ENCODE results near the gene ADI1.

The ADI1 gene

DNA sequence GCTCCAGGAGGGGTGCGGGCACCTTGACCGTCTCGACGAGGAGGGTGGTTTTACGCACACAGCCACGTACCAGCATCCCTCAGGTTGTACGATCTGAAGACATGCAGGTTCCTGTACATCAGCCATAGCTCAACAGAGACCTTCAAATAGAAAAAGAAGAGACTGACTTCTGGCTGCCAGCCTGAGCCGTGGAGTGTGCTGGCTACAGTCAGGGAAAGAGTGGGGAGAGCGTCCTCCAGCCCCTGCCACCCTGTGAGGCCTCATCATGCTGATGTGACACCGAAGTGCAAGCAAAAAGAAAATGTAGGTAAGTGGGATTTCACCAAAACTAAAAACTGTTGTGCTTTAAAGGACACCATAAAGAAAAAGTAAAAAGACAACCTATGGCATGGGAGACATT is 47.0 kb downstream of the ADI1 start:
- no peak for TF ChIP-seq Cebpa-rat (IDR thresholded peaks at IDR 0.05)

DNA sequence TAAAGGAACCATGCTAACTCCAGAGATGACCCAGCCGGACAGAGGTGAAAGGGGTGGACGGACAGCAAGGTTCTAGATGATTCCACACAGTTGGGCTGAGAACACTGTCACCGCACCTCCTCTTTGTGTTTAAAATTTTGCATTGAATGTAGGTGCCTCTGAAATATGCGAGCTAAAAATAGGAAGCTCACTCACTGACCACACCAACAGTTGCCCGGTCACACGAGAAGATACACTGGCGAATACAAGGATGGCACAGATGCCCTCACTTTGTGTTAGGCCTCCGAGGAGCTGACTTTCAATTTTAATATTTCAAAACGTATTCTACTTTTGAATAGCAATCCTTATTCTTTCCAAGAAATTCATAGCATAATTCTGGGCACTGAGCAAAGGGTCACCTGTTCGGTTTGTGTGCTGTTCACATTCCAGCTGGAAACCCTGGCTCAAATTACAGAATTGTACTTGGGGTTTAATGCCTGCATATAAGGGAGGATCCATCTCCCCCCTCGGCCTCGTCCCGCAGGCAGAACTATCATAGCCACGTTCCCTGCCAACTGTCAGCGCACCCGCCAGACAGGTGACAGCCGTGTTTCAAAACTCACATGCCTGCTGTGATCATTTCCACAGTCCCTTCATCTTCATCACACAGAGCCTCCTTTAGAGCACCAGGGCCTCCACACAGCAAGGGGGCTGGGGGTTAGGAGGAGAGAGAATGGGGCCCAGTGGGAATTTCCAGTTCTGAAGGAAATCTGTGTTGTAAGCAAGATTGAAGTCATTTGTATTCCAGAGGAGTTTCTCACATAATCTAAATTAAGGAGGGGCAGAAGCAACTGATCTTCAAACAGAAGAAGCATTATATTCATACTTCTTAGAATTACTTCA is 48.2 kb downstream of the ADI1 start:
- H3K4me1 ChIP-seq = peaks cover 0 to under 1% (median 0%) of the 10 kb centered on the region in 10 experiments; a peak in 2 of 20 replicates
- peaks cover 0 to 10% (median 0%) of the 10 kb centered on the region in 11 experiments; a peak in 5 of 22 replicates for H4K20me1 ChIP-seq
- H3K4me2 ChIP-seq = no peak overlapping the region
- no peak overlapping the region for H3K4me3 ChIP-seq
- H3K27me3 ChIP-seq = no peaks in the 10 kb centered on the region
- H3K27ac ChIP-seq = no peak overlapping the region
- H3K9me3 ChIP-seq (replicated peaks in 1 of 11) = no peaks in the 10 kb centered on the region
- peaks cover 0 to 98% (median 70%) of the 10 kb centered on the region in 11 experiments; a peak in 21 of 22 replicates for H3K36me3 ChIP-seq
- TF ChIP-seq Cebpa-rat (IDR thresholded peaks at IDR 0.05) = no peak
- no peak overlapping the region for H3K9ac ChIP-seq

More for the DNA sequence above, 47.0 kb downstream of the ADI1 start:
- Histone ChIP-seq H3K9ac (no peak overlapping the region), H4K20me1 (peaks cover 0 to 10% (median 0%) of the 10 kb centered on the region in 11 experiments; a peak in 5 of 22 replicates), H3K27me3 (no peaks in the 10 kb centered on the region), H3K36me3 (peaks cover 5 to 92% (median 58%) of the 10 kb centered on the region in 11 experiments; a peak in 21 of 22 replicates), H3K4me3 (no peak overlapping the region), H3K4me2 (no peak overlapping the region), H3K4me1 (peaks cover 0 to 11% (median 0%) of the 10 kb centered on the region in 10 experiments; a peak in 9 of 20 replicates), H3K9me3 (replicated peaks in 1 of 11) (no peaks in the 10 kb centered on the region), H3K27ac (no peak overlapping the region)

DNA sequence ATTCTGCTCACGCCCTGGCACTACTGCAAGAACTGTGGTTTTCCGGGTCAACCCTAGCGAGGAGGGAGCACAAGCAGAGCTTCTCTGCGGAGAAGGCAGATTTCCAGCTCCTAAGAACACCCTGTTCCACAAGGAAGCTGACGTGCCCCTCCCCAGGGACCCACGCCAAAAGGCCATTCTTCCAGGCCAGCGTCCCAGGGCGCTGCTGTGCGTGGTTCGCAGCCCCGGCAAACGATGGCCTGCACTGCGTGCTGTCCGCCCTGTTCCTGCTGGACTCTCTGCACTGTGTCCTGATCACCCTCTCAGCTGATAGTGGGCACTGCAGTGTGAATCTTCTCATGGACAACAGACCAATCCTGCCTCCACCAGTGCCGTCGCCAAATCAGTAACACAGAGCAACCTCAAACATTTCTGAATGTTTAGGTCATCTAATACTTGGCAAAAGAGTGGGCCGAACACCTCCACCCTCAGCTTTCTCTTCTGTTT is 49.1 kb downstream of the ADI1 start:
- no peaks in the 10 kb centered on the region for H3K27me3 ChIP-seq
- no peak overlapping the region for H3K9ac ChIP-seq
- no peaks in the 10 kb centered on the region for H3K4me1 ChIP-seq
- H3K36me3 ChIP-seq = peaks cover 0 to 99% (median 69%) of the 10 kb centered on the region in 11 experiments; a peak in 21 of 22 replicates
- TF ChIP-seq Cebpa-rat (IDR thresholded peaks at IDR 0.05) = no peak
- peaks cover 0 to 10% (median 0%) of the 10 kb centered on the region in 11 experiments; a peak in 5 of 22 replicates for H4K20me1 ChIP-seq
- no peak overlapping the region for H3K4me2 ChIP-seq
- H3K4me3 ChIP-seq = no peak overlapping the region
- H3K9me3 ChIP-seq (replicated peaks in 1 of 11) = no peaks in the 10 kb centered on the region
- H3K27ac ChIP-seq = no peak overlapping the region

DNA sequence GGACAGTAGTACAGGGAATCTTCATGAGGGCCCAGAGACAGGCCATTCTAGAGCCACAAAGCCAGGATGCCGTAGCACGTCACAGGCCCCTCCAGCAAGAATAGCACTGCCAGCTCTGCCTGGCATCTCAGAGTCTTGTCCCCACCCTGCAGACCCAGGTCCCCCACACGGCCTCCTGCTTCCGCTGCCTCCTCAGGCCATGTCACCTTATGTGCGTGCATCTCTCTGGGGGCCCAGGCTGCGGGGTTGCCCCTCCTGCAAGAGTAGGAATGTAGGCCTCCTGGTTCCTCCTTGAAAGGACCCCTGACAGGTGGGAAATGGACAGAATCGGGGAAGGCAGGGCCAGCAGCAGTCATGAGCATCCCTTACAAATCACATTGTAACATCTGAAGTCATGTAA is 49.8 kb downstream of the ADI1 start:
- no peak overlapping the region for H3K27ac ChIP-seq
- H3K36me3 ChIP-seq = peaks cover 0 to 99% (median 75%) of the 10 kb centered on the region in 11 experiments; a peak in 21 of 22 replicates
- no peak for TF ChIP-seq Cebpa-rat (IDR thresholded peaks at IDR 0.05)

DNA sequence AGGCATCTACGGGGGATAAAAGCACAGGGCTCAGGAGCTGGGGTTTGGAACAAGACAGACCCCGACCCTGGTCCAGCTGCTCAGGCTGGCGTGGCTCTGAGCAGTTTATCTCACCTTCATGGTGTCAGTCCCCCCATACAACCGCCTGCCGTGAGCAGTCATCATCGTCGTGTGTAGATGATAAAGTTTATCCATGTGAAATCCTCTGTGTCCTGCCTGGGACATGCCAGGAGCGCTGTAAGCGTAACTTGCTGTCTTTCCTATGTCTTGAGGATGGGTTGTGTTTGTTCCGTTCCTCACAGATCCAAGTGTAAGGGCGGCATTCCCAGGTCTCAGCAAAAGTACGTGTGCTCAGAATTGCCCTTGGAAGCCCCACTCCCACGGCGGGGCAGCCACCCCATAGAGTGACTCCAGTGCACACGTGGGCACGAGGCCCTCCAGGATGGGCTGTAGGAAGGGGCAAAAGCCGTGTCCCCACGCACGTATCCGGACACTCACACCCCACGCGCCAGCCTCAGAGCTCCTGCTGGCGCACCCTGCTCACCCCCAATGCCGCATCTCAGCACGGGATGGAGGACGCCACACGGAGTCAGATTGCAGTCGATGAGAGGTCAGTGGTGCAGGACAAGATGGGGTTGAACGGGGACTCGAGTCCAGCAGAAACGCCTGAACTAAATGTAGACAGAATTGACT is 50.9 kb downstream of the ADI1 start:
- H3K9me3 ChIP-seq (replicated peaks in 1 of 11) = no peaks in the 10 kb centered on the region
- no peak overlapping the region for H3K4me3 ChIP-seq
- peaks cover 0 to 16% (median 0%) of the 10 kb centered on the region in 11 experiments; a peak in 5 of 22 replicates for H4K20me1 ChIP-seq
- no peak overlapping the region for H3K27ac ChIP-seq
- H3K4me2 ChIP-seq = no peak overlapping the region
- no peak for TF ChIP-seq Cebpa-rat (IDR thresholded peaks at IDR 0.05)
- H3K27me3 ChIP-seq = no peaks in the 10 kb centered on the region
- H3K36me3 ChIP-seq = peaks cover 0 to 97% (median 75%) of the 10 kb centered on the region in 11 experiments; a peak in 21 of 22 replicates
- H3K9ac ChIP-seq = no peak overlapping the region
- peaks cover 0 to 14% (median 8%) of the 10 kb centered on the region in 10 experiments; a peak in 18 of 20 replicates for H3K4me1 ChIP-seq

More for the DNA sequence above, 49.8 kb downstream of the ADI1 start:
- Histone ChIP-seq H3K27me3 (no peaks in the 10 kb centered on the region), H3K4me1 (peaks cover 0 to 3% (median 0%) of the 10 kb centered on the region in 10 experiments; a peak in 3 of 20 replicates), H4K20me1 (peaks cover 0 to 15% (median 0%) of the 10 kb centered on the region in 11 experiments; a peak in 5 of 22 replicates), H3K4me3 (no peak overlapping the region), H3K9ac (no peak overlapping the region), H3K4me2 (no peak overlapping the region), H3K9me3 (replicated peaks in 1 of 11) (no peaks in the 10 kb centered on the region)

DNA sequence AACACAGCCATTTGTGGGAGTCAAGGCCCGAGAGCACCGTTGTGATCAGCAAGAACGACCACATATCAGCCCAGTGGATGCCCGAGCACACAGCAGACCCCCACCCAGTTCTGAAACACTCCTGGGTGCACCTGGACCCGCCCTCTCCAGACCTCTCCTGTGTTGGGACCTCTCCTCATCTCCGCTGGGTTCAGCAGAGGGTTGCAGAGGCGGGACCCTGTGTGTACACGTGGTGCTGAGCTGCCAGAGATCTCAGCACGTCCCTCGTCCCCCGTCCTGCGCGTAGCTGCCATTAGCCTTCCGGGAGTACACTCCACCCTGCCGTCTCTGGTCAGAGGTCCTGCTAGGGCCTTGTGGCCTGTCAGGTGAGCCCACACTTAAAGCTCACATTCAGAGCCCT is 51.7 kb downstream of the ADI1 start:
- H3K36me3 ChIP-seq = peaks cover 0 to 89% (median 70%) of the 10 kb centered on the region in 11 experiments; a peak in 21 of 22 replicates

DNA sequence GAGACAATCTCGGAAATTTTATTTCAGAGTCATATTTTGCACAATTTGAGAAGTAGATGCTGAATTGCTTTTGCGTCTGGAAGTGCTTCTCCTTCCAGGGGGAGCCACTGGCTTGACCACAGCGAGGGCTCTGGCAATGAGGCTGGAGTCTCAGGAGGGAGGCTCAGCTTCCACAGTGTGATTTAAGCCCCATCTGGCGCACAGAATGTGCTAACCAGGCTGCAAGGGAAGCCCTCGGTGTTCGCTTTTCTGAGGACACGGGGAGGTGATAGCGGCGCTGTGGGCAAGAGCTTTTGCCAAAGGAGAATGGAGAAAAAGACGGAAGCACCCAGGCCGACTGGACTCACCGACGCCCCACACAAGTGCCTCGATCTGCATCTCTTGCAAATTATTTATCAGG is 52.4 kb downstream of the ADI1 start:
- no peak for TF ChIP-seq Cebpa-rat (IDR thresholded peaks at IDR 0.05)
- H3K27ac ChIP-seq = no peak overlapping the region
- H3K4me2 ChIP-seq = no peak overlapping the region
- no peak overlapping the region for H3K4me3 ChIP-seq
- no peaks in the 10 kb centered on the region for H3K27me3 ChIP-seq
- no peak overlapping the region for H3K9ac ChIP-seq
- H3K4me1 ChIP-seq = peaks cover 6 to 27% (median 22%) of the 10 kb centered on the region in 10 experiments
- H3K9me3 ChIP-seq (replicated peaks in 1 of 11) = no peaks in the 10 kb centered on the region
- H3K36me3 ChIP-seq = peaks cover 0 to 82% (median 63%) of the 10 kb centered on the region in 11 experiments; a peak in 20 of 22 replicates
- H4K20me1 ChIP-seq = peaks cover 0 to 28% (median 0%) of the 10 kb centered on the region in 11 experiments; a peak in 7 of 22 replicates

More for the DNA sequence above, 51.7 kb downstream of the ADI1 start:
- no peak overlapping the region for H3K27ac ChIP-seq
- peaks cover 1 to 21% (median 16%) of the 10 kb centered on the region in 10 experiments; a peak in 18 of 20 replicates for H3K4me1 ChIP-seq
- TF ChIP-seq Cebpa-rat (IDR thresholded peaks at IDR 0.05) = no peak
- H3K4me2 ChIP-seq = no peak overlapping the region
- H3K9ac ChIP-seq = no peak overlapping the region
- H3K4me3 ChIP-seq = no peak overlapping the region
- peaks cover 0 to 24% (median 0%) of the 10 kb centered on the region in 11 experiments; a peak in 5 of 22 replicates for H4K20me1 ChIP-seq
- H3K27me3 ChIP-seq = no peaks in the 10 kb centered on the region
- no peaks in the 10 kb centered on the region for H3K9me3 ChIP-seq (replicated peaks in 1 of 11)

DNA sequence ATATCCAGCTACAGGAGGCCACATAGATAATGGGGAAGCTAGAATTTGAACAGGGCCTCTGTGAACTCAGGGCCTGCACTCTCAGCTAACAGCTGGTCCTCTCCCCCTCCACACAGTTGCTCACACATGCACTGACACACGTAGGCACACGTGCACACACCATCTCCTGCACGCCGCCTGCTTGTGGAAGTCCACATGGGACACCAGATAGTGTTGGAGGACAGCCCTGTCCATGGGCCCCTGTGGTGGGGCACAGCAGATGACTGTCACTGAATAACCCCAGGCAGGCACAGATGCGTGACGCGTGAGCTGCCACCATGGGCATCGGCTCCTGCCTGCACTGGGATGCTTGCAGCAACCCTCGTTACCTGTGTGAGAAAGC is 52.9 kb downstream of the ADI1 start:
- H3K27ac ChIP-seq = no peak overlapping the region
- no peak overlapping the region for H3K4me2 ChIP-seq
- no peak overlapping the region for H3K4me3 ChIP-seq
- H3K4me1 ChIP-seq = peaks cover 11 to 32% (median 27%) of the 10 kb centered on the region in 10 experiments
- no peak overlapping the region for H3K9ac ChIP-seq
- H3K27me3 ChIP-seq = peaks cover 0 to 4% (median 0%) of the 10 kb centered on the region in 11 experiments; a peak in 3 of 22 replicates
- no peak for TF ChIP-seq Cebpa-rat (IDR thresholded peaks at IDR 0.05)
- no peaks in the 10 kb centered on the region for H3K9me3 ChIP-seq (replicated peaks in 1 of 11)
- peaks cover 0 to 33% (median 0%) of the 10 kb centered on the region in 11 experiments; a peak in 6 of 22 replicates for H4K20me1 ChIP-seq
- peaks cover 0 to 77% (median 59%) of the 10 kb centered on the region in 11 experiments; a peak in 20 of 22 replicates for H3K36me3 ChIP-seq

Data from BLaER1 treated with 17β-estradiol and CSF1 and Interleukin-3, amounts not matched to agents 10 nM and 100 nM (cell line).